Measurements from ENCODE around the gene CCL18.

DNA sequence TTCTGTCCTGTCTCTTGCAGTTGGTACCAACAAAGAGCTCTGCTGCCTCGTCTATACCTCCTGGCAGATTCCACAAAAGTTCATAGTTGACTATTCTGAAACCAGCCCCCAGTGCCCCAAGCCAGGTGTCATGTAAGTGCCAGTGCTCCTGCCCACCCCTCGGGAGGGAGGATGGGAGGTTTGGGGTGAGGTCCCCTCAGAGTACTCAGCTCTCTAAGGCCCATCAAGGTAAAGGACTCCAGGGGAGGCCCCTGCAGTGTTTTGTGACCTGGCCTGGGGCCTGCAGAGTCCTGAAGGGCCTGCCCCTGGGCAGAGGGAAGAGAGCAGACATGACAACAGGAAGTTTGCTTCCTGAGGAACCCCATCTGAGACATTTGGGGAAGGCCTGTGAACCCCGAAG lies 6.4 kb downstream of the CCL18 start:
- TF ChIP-seq, protein P1, sequence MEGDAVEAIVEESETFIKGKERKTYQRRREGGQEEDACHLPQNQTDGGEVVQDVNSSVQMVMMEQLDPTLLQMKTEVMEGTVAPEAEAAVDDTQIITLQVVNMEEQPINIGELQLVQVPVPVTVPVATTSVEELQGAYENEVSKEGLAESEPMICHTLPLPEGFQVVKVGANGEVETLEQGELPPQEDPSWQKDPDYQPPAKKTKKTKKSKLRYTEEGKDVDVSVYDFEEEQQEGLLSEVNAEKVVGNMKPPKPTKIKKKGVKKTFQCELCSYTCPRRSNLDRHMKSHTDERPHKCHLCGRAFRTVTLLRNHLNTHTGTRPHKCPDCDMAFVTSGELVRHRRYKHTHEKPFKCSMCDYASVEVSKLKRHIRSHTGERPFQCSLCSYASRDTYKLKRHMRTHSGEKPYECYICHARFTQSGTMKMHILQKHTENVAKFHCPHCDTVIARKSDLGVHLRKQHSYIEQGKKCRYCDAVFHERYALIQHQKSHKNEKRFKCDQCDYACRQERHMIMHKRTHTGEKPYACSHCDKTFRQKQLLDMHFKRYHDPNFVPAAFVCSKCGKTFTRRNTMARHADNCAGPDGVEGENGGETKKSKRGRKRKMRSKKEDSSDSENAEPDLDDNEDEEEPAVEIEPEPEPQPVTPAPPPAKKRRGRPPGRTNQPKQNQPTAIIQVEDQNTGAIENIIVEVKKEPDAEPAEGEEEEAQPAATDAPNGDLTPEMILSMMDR (IDR thresholded peaks at IDR 0.05; ENCODE audit: insufficient read depth, low read length, poor library complexity, severe bottlenecking): no peak
- TF ChIP-seq EZH2phosphoT487 (conservative IDR thresholded peaks at IDR 0.05; ENCODE audit: low read length): no peak
